HG03039 (cell line): ENCODE data around the gene TSPAN10.

Source experiments
- ATAC-seq: cut with Tn5 transposase; IDR thresholded peaks from one replicate; pipeline ENCODE4 v1.9.1; 2021; ENCODE audit warnings: mild to moderate bottlenecking, moderate library complexity; ENCODE audit not compliant: unreplicated experiment

The TSPAN10 gene

GRCh38 chr17:81631482-81631881 is 5.5 kb upstream of the TSPAN10 start:
- ATAC-seq = no peak

GRCh38 chr17:81635431-81635830 is 1.6 kb upstream of the TSPAN10 start:
- ATAC-seq = no peak

GRCh38 chr17:81635973-81636504 is 957 bp upstream of the TSPAN10 start:
- ATAC-seq = no peak

- no peak for ATAC-seq
Measured at GRCh38 chr17:81638683-81639082, 1.7 kb downstream of the TSPAN10 start.

GRCh38 chr17:81640011-81640410 is 3.0 kb downstream of the TSPAN10 start:
- ATAC-seq = no peak

GRCh38 chr17:81641825-81642489 is 5.0 kb downstream of the TSPAN10 start:
- no peak for ATAC-seq

- no peak for ATAC-seq
Measured at GRCh38 chr17:81644496-81644895, 7.5 kb downstream of the TSPAN10 start.

GRCh38 chr17:81644976-81645952 is 8.3 kb downstream of the TSPAN10 start:
- no peak for ATAC-seq

- ATAC-seq = no peak
Measured at GRCh38 chr17:81646869-81647600, 10.0 kb downstream of the TSPAN10 start.

GRCh38 chr17:81647640-81648012 is 10.6 kb downstream of the TSPAN10 start:
- ATAC-seq = no peak

GRCh38 chr17:81648013-81648706 is 11.2 kb downstream of the TSPAN10 start:
- no peak for ATAC-seq

- ATAC-seq = no peak
Measured at GRCh38 chr17:81648707-81649085, 11.7 kb downstream of the TSPAN10 start.

GRCh38 chr17:81650951-81651350 is 14.0 kb downstream of the TSPAN10 start:
- no peak for ATAC-seq

- ATAC-seq = no peak
Measured at GRCh38 chr17:81651692-81652091, 14.7 kb downstream of the TSPAN10 start.

GRCh38 chr17:81652906-81653771 is 16.1 kb downstream of the TSPAN10 start:
- ATAC-seq = no peak

- no peak for ATAC-seq
Measured at GRCh38 chr17:81655378-81656117, 18.6 kb downstream of the TSPAN10 start.

- no peak for ATAC-seq
Measured at GRCh38 chr17:81656118-81656743, 19.2 kb downstream of the TSPAN10 start, which contains the start of gene PDE6G. Gene PDE6G, minus strand, starts transcription at chr17:81656542. Its CDS starts 3,237 bp downstream, at chr17:81653305.

GRCh38 chr17:81656835-81657234 is 19.8 kb downstream of the TSPAN10 start:
- no peak for ATAC-seq
